ENCODE data around the gene C14orf180. TPM values are rescaled to one million over a fixed set of nuclear protein-coding genes. Genes with fewer than 3 reads are reported as not detected.
A peak's percentile ranks its signal among the peaks of the same experiment; 100 is the strongest.

C14orf180 gene
- polyA plus RNA-seq, 3 donors = not detected

DNA sequence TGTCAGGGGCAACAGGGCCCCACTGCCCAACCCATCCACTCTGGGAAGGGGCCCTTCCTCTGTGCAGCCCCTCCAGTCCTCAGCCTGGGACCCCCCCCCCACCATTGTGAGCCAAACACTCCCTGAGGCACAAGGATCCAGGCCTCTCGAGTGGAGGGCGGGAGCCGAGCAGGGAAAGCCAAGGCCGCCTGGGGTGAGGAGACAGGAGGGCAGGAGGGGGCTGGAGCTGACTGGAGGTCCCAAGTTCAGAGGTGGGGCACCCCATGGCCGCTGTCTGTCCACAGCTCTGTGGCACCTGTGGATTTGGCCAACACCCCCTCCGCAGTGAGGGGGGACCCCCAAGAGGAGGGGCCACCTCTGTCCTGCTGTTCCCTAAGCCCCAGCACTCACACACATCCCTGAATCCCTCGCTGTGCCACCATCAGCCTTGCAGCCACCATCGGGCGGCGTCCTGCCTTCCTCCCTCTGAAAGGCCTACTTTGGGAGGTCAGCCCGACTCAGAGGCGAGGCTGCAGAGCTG, 25.4 kb upstream of the C14orf180 start:
- H3K9ac ChIP-seq (ENCODE audit: insufficient read depth, low read length, poor library complexity, severe bottlenecking) = no peak overlapping the region
- intact Hi-C loops (cut with micrococcal nuclease) = no loop called here
- no peak overlapping the region for H2AFZ ChIP-seq (ENCODE audit: insufficient read depth, low read depth, low read length, poor library complexity, severe bottlenecking)
- H3K27ac Mint-ChIP-seq = peak overlapping the region in 1 of 7 donors; percentile 13
- no peak overlapping the region for H3K27ac ChIP-seq (ENCODE audit: low read depth in 1 of 2, low read length in 2 of 2)
- no peak overlapping the region for H3K4me2 ChIP-seq (replicated peaks; ENCODE audit: extremely low read depth, low read length, poor library complexity, severe bottlenecking)
- H3K4me1 ChIP-seq (ENCODE audit: control insufficient read depth in 1 of 2, insufficient read depth in 2 of 2, low read length in 2 of 2) = no peaks in the 10 kb centered on the region
- peaks cover 0 to 2% (median 1%) of the 10 kb centered on the region in 3 donors for H3K27me3 Mint-ChIP-seq (ENCODE audit: low read depth in 3 of 3)
- no peaks in the 10 kb centered on the region for H4K20me1 ChIP-seq (ENCODE audit: insufficient read depth, low read length)
- 87% methylated on average over 5 of the region's 12 CpGs for WGBS (ENCODE audit: insufficient coverage)
- H3K4me3 Mint-ChIP-seq = no peak overlapping the region
- H3K36me3 Mint-ChIP-seq = no peaks in the 10 kb centered on the region
- H3K79me2 ChIP-seq (ENCODE audit: insufficient read depth, low read length) = no peaks in the 10 kb centered on the region
- no peaks in the 10 kb centered on the region for H3K4me1 Mint-ChIP-seq
- H3K36me3 ChIP-seq (replicated peaks in 1 of 2; ENCODE audit: control insufficient read depth in 1 of 2, insufficient read depth in 2 of 2, low read length in 2 of 2) = no peaks in the 10 kb centered on the region
- H3K9me3 ChIP-seq (replicated peaks in 1 of 2; ENCODE audit: control insufficient read depth in 1 of 2, insufficient read depth in 1 of 2, low read length in 2 of 2) = no peaks in the 10 kb centered on the region
- H3K27me3 ChIP-seq (ENCODE audit: control insufficient read depth in 2 of 2, insufficient read depth in 2 of 2, low read length in 2 of 2) = no peaks in the 10 kb centered on the region
- H3K4me3 ChIP-seq (replicated peaks in 1 of 3; ENCODE audit: low read depth in 2 of 3, low read length in 3 of 3) = no peak overlapping the region
- no peaks in the 10 kb centered on the region for H3K9me3 Mint-ChIP-seq
- DNase-seq = no peak
- TF ChIP-seq, protein P1, sequence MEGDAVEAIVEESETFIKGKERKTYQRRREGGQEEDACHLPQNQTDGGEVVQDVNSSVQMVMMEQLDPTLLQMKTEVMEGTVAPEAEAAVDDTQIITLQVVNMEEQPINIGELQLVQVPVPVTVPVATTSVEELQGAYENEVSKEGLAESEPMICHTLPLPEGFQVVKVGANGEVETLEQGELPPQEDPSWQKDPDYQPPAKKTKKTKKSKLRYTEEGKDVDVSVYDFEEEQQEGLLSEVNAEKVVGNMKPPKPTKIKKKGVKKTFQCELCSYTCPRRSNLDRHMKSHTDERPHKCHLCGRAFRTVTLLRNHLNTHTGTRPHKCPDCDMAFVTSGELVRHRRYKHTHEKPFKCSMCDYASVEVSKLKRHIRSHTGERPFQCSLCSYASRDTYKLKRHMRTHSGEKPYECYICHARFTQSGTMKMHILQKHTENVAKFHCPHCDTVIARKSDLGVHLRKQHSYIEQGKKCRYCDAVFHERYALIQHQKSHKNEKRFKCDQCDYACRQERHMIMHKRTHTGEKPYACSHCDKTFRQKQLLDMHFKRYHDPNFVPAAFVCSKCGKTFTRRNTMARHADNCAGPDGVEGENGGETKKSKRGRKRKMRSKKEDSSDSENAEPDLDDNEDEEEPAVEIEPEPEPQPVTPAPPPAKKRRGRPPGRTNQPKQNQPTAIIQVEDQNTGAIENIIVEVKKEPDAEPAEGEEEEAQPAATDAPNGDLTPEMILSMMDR (IDR thresholded peaks at IDR 0.05) = no peak

DNA sequence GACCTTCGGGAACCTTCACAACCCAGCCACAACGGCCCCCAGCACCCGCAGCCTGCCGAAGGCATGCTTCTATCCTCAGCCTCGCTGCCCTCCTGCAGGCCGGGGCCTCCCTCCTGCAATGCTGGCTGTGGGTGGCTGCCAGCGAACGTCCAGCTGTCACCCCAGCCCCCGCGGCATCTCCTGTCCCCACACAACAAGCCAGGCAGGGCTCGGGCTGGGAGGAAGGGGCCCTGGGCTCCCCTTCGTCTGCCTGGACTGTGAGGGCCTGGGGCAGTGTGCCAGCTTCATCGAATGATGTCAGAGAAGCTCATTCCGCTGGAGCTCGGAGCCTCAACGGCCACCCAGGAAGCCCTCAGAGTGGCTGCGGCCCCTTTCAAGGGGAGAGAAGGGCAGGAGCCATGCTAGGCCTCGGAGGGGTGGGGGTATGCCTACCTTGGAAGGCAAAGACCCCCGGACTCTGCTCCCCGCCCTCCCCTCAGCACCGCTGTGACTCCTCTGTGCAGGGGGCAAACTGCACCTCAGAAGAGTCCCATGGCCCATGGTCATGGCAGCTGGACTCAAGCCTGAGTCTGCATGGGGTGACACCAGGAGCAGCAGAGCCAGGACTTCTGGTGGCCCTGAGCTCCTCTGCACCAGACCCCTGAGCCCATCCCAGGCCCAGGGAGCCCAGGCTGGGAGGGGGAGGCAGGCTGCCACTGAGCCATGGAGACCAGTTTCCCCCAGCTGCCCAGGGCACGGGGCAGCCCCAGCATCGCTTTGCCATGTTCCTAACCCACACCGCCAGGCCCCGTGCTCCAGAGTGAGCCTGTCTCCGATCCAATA, 24.7 kb upstream of the C14orf180 start:
- Histone ChIP-seq H3K9ac (ENCODE audit: insufficient read depth, low read length, poor library complexity, severe bottlenecking) (no peak overlapping the region), H4K20me1 (ENCODE audit: insufficient read depth, low read length) (no peaks in the 10 kb centered on the region)

More for the DNA sequence above, 24.7 kb upstream of the C14orf180 start:
- H3K27me3 Mint-ChIP-seq (ENCODE audit: low read depth in 3 of 3) = peaks cover 0 to 2% (median 1%) of the 10 kb centered on the region in 3 donors
- Histone ChIP-seq H3K4me3 (replicated peaks in 1 of 3; ENCODE audit: low read depth in 2 of 3, low read length in 3 of 3) (no peak overlapping the region), H3K27ac (ENCODE audit: low read depth in 1 of 2, low read length in 2 of 2) (no peak overlapping the region), H3K4me2 (replicated peaks; ENCODE audit: extremely low read depth, low read length, poor library complexity, severe bottlenecking) (no peak overlapping the region), H3K79me2 (ENCODE audit: insufficient read depth, low read length) (no peaks in the 10 kb centered on the region), H2AFZ (ENCODE audit: insufficient read depth, low read depth, low read length, poor library complexity, severe bottlenecking) (no peak overlapping the region), H3K36me3 (replicated peaks in 1 of 2; ENCODE audit: control insufficient read depth in 1 of 2, insufficient read depth in 2 of 2, low read length in 2 of 2) (no peaks in the 10 kb centered on the region), H3K9me3 (replicated peaks in 1 of 2; ENCODE audit: control insufficient read depth in 1 of 2, insufficient read depth in 1 of 2, low read length in 2 of 2) (no peaks in the 10 kb centered on the region), H3K4me1 (ENCODE audit: control insufficient read depth in 1 of 2, insufficient read depth in 2 of 2, low read length in 2 of 2) (no peaks in the 10 kb centered on the region), H3K27me3 (ENCODE audit: control insufficient read depth in 2 of 2, insufficient read depth in 2 of 2, low read length in 2 of 2) (no peaks in the 10 kb centered on the region)
- H3K4me1 Mint-ChIP-seq = no peaks in the 10 kb centered on the region
- no peaks in the 10 kb centered on the region for H3K9me3 Mint-ChIP-seq
- H3K4me3 Mint-ChIP-seq = no peak overlapping the region
- TF ChIP-seq, protein P1 (IDR thresholded peaks at IDR 0.05) = no peak
- WGBS (ENCODE audit: insufficient coverage) = 77% methylated on average over 19 of the region's 26 CpGs
- intact Hi-C loops (cut with micrococcal nuclease) = no loop called here
- no peak overlapping the region for H3K27ac Mint-ChIP-seq
- DNase-seq = no peak
- no peaks in the 10 kb centered on the region for H3K36me3 Mint-ChIP-seq

Data from CD14-positive monocyte (primary cell).